ENCODE data around the gene ZNRF3.
"Not testable (repeated sequence)": the region's sequence is repeated elsewhere in the genome, so short reads cannot be mapped to it uniquely, and the experiment has no call there.

ZNRF3 gene

DNA sequence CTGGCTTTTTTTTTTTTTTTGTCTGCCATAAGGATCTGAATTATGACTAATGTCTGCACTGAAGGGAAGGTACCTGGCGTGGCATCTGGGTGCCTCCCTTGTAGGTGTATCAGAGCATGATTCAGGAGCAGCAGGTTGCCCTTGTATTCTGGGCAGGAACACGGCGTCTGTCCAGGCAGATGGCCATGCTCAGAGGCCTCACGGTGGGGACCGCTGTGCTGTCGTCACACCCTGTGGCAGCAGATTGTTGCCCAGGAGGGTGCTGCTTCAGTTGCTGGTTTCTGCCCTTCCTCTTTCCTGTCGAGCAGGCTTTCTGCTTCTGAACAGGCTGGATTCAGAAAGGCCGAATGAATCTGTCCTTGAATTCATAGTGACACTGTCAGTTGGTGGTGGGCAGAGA, 11.0 kb downstream of the ZNRF3 start:
- Mint-ChIP-seq H3K4me1 (ENCODE audit: low read depth) (peaks cover 22% of the 10 kb centered on the region), H3K27ac (no peak overlapping the region), H3K4me3 (no peak overlapping the region), H3K9me3 (ENCODE audit: low read depth) (no peaks in the 10 kb centered on the region), H3K36me3 (peaks cover 2% of the 10 kb centered on the region), H3K27me3 (peaks cover 6% of the 10 kb centered on the region)

DNA sequence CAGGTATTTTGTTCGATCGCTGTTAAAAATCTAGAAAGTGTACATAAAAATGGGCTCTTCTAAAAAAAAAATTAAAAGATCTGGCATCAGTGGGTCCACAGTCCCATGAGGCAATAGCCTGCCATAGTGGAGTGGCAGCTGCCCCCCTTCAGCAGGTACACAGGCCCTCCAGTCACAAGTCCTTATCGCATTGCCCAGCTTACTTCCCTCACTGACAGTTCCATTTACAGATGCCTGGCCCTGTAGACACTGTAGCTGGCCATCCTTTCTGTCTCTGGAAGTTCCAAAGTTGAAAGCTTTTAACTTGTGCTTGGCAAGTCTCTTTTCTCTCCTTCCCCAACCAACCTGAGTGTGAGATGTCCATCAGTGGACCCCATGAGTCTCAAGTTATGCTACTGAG, 11.4 kb downstream of the ZNRF3 start:
- H3K4me1 Mint-ChIP-seq (ENCODE audit: low read depth) = peaks cover 21% of the 10 kb centered on the region

DNA sequence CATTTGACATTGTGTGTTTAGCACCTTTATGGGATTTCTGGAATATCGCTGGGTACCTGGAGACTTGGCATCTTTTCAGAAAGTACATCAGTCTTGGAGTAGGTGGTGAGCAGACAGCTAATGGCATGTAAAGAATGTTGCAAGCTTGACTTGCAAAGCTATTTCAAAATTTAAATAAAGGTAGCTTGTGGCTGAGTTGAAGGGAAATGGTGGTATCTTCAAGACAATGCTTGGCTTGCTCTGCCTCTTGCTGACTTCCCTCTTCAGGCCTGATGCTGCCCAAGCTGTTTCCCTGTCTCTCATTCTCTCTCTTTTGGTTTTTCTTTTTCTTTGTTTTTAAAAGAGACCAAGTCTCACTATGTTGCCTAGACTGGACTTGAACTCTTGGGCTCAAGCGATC, 13.2 kb downstream of the ZNRF3 start:
- Mint-ChIP-seq H3K4me3 (no peak overlapping the region), H3K9me3 (ENCODE audit: low read depth) (no peaks in the 10 kb centered on the region), H3K36me3 (peaks cover 2% of the 10 kb centered on the region), H3K27me3 (peaks cover 7% of the 10 kb centered on the region), H3K27ac (no peak overlapping the region), H3K4me1 (ENCODE audit: low read depth) (peaks cover 22% of the 10 kb centered on the region)

More for the DNA sequence above, 11.4 kb downstream of the ZNRF3 start:
- H3K27me3 Mint-ChIP-seq = peaks cover 4% of the 10 kb centered on the region
- H3K9me3 Mint-ChIP-seq (ENCODE audit: low read depth) = no peaks in the 10 kb centered on the region
- peaks cover 2% of the 10 kb centered on the region for H3K36me3 Mint-ChIP-seq
- no peak overlapping the region for H3K27ac Mint-ChIP-seq
- H3K4me3 Mint-ChIP-seq = no peak overlapping the region

DNA sequence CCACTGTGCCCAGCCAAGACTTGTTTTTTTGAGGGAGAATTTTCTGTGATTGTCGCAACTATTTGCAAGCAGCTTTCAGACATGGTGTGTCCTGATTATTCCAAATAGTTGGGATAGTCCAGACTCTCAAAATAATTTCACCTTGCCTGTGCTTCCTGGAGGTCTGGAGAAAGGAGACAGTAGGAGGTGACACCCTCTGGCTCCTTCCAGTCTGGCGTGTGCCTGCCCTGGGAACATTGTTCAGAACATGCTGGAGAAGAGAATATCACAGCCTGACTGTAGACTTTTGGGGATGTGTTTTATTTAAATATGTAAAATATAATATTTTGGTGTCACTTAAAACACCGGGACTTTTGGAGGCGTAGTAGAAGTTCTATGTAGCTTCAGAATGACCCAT, 14.9 kb downstream of the ZNRF3 start:
- Mint-ChIP-seq H3K27ac (no peak overlapping the region), H3K4me1 (ENCODE audit: low read depth) (peaks cover 22% of the 10 kb centered on the region), H3K36me3 (peaks cover 2% of the 10 kb centered on the region), H3K9me3 (ENCODE audit: low read depth) (no peaks in the 10 kb centered on the region), H3K4me3 (no peak overlapping the region), H3K27me3 (peaks cover 7% of the 10 kb centered on the region)

DNA sequence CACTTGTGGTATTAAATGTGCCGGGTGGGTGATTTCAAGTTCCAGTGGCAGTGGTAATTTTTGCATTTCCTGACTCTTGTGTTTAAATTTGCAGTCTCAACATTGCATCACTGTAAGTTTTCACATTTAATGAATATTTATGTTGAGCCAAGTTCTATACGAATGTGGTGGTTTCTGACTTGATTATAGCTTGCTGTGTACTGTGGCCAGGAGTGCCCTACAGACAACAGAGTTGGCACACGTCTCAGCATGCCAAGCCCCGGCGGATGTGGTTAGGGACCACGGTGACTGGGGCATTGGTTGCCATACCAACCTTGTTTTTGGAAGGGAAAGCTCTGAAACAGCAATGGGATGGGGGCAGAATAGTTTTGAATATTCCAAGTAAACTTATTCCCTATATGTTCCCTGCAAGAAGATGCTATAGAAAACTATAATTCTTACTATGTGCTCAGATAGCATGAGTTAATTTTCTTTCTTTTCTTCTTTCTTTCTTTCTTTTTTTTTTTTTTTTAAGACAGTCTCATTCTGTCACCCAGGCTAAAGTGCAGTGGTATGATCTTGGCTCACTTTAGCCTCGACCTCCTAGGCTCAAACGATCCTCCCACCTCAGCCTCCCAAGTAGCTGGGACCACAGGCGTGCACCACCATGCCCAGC, 16.0 kb downstream of the ZNRF3 start:
- H3K4me1 Mint-ChIP-seq (ENCODE audit: low read depth) = peaks cover 22% of the 10 kb centered on the region
- peaks cover 7% of the 10 kb centered on the region for H3K27me3 Mint-ChIP-seq
- H3K4me3 Mint-ChIP-seq = peak overlapping the region; percentile 36
- H3K36me3 Mint-ChIP-seq = peaks cover 2% of the 10 kb centered on the region
- H3K9me3 Mint-ChIP-seq (ENCODE audit: low read depth) = no peaks in the 10 kb centered on the region
- no peak overlapping the region for H3K27ac Mint-ChIP-seq

DNA sequence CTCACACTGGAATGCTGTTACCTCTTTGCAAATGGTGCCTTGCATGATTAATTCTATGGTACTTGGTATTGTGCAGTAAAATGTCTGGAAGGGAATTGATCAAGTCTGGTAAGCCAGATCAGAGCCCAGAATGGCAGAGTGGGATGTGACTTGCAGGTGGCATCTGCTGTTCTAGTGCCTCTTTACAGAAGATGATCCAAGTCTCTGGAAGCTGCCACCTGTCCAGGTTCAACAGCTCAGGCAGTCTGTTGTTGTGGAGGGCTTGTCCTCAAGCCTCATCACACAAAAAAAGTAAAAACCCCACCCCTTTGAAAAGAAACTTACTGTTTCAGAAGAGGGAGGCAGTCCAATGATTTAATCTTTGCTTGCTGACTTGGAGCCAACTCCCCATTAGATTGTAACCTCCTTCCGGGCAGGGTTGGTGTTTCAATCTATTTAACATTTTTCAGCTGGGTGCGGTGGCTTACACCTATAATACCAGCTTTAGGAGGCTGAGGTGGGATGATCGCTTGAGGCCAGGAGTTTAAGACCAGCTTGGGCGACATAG, 17.1 kb downstream of the ZNRF3 start:
- H3K4me1 Mint-ChIP-seq (ENCODE audit: low read depth) = peaks cover 22% of the 10 kb centered on the region
- no peak overlapping the region for H3K27ac Mint-ChIP-seq
- H3K9me3 Mint-ChIP-seq (ENCODE audit: low read depth) = no peaks in the 10 kb centered on the region
- H3K4me3 Mint-ChIP-seq = no peak overlapping the region
- peaks cover 7% of the 10 kb centered on the region for H3K27me3 Mint-ChIP-seq
- H3K36me3 Mint-ChIP-seq = peaks cover 2% of the 10 kb centered on the region

DNA sequence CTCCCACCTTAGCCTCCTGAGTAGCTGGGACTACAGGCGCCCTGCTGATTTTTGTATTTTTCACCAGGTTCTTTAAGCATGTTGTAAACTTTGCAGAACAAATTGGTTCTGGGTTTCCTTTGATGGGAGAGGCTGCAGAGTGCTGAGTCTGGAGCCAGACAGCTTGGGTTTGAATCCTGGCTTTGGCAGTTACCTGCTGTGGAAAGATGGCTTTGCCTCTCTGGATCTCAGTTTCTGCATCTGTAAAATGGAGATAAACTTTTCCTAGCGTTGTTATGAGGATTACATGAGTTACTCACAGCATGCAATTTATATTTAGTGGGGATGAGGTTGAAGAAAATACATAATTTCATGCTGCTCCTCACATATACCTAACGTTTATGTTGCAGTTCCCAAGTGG, 19.1 kb downstream of the ZNRF3 start:
- H3K4me3 Mint-ChIP-seq = no peak overlapping the region
- no peak overlapping the region for H3K27ac Mint-ChIP-seq
- peaks cover 4% of the 10 kb centered on the region for H3K36me3 Mint-ChIP-seq
- H3K9me3 Mint-ChIP-seq (ENCODE audit: low read depth) = no peaks in the 10 kb centered on the region
- H3K4me1 Mint-ChIP-seq (ENCODE audit: low read depth) = peaks cover 26% of the 10 kb centered on the region
- H3K27me3 Mint-ChIP-seq = peaks cover 5% of the 10 kb centered on the region

DNA sequence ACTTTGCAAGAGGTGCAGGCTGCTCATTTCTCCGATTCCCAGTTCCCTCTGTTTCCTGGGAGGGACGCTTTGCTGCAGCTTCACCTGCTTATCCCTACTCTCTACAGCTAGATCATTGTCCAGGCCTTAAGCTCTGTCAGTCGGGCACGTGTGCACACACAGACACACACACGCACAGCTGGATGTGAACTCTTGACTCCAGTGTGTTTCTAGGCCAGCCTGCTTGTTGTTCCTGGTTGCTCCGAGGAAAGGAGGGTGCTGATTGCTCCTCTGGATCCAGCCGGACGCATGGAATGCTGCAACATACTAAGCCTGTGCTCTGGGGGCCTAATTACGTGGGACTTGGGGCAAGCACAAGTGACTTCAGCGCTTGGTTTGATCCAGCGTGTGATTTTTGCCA, 19.7 kb downstream of the ZNRF3 start:
- no peak overlapping the region for H3K27ac Mint-ChIP-seq

DNA sequence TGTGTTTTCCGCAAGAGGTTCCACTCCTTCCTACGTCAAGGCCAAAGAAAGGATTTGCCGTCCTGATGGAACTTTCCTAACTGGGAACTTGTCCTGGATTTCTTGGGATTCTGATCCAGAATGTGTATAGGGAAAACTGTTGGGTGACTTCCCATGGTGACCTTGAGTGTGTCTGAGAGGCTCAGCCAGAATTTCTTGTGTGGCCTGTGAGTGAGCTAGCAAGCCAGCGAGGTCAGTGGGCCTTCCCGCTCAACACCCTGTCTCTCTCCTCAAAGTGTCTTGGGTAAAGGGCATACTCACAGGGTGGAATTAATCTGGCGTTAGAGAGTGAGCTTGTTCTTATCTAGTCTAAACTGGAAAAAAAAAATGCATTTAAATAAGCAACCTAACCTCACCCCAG, 20.4 kb downstream of the ZNRF3 start:
- no peak overlapping the region for H3K4me3 Mint-ChIP-seq
- no peak overlapping the region for H3K27ac Mint-ChIP-seq
- peaks cover 3% of the 10 kb centered on the region for H3K27me3 Mint-ChIP-seq
- no peaks in the 10 kb centered on the region for H3K9me3 Mint-ChIP-seq (ENCODE audit: low read depth)
- peaks cover 2% of the 10 kb centered on the region for H3K36me3 Mint-ChIP-seq
- peaks cover 33% of the 10 kb centered on the region for H3K4me1 Mint-ChIP-seq (ENCODE audit: low read depth)

More for the DNA sequence above, 19.7 kb downstream of the ZNRF3 start:
- Mint-ChIP-seq H3K4me3 (no peak overlapping the region), H3K4me1 (ENCODE audit: low read depth) (peaks cover 30% of the 10 kb centered on the region), H3K27me3 (peaks cover 3% of the 10 kb centered on the region), H3K36me3 (peaks cover 2% of the 10 kb centered on the region), H3K9me3 (ENCODE audit: low read depth) (no peaks in the 10 kb centered on the region)

DNA sequence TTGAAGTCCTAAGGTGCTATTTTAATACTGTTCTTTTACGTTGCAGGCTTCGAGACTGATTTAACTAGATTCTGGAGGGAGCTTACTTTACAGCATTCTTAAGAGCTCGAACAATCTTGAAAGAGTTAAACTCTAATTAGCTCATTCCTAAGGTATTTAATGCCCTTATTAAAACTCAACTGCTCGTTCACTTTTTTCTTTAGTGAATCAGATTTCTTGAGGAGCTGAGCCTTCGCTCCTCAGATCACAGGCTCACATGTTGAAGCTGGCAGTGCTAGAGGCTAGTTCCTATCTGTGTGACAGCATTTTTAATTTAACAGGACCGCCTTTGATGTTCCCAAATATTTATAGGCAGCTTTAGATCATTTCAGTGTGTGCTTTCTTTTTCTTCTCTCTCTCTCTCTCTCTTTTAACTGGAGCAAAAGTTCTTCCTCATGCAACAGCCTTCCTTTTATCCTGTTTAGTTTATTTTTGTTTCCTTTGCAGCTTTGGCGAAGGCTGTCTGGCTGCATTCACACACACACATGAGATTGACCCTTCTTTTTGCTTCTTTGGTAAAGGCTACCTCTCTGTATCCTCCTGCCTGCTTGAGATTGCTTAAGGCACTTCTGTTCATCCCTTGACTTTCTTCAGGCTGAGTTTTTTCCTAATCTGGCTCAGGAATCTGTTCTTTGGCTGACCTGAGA, 21.0 kb downstream of the ZNRF3 start:
- H3K4me3 Mint-ChIP-seq = no peak overlapping the region

DNA sequence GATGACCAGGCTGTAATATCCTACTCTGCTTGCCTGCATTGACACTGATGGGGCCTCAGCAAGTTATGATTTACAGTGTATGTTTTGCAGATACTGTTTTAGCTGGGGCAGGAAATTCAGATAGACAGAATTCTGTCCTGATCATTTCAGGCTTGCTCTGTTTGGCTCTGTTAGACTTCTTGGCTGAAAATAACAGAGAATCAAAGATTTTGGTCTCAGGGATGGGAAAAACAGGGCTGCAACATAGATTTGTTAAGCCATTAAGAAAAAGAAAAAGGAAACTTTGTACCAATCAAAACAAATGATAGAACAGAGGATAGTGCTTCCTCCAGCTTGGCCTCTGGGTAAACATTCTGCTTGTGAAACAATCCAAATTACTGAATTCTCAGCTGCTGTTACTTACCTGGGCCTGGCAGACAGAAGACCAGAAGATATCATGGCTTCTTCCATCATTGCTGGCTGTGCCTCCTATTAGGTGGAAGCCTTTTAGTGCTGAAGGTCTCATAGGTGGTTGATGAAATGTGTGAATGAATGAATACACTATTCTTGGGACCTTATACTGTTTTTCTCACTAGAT, 22.0 kb downstream of the ZNRF3 start:
- H3K27me3 Mint-ChIP-seq = peaks cover 3% of the 10 kb centered on the region

More for the DNA sequence above, 21.0 kb downstream of the ZNRF3 start:
- Mint-ChIP-seq H3K27me3 (peaks cover 3% of the 10 kb centered on the region), H3K4me1 (ENCODE audit: low read depth) (peaks cover 31% of the 10 kb centered on the region), H3K27ac (no peak overlapping the region), H3K36me3 (peaks cover 2% of the 10 kb centered on the region), H3K9me3 (ENCODE audit: low read depth) (no peaks in the 10 kb centered on the region)

DNA sequence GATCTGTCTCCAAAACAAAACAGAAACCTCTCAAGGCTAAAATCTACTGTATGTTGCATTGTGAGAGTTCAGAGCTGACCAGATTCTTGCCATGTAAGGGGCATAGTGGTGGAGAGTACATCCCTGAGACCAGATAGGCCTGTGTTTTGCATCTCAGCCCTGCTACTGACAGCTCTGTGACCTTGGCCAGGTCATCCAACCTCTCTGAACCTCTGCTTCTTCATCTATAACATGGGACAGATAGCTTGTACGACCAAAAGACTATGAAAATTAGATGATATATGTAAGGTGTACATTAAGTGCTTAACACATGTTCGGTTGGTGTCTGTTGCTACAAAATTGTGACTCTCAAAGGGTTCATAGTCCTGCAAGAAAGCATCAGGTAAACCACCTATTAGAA, 22.9 kb downstream of the ZNRF3 start:
- peaks cover 3% of the 10 kb centered on the region for H3K27me3 Mint-ChIP-seq
- peaks cover 23% of the 10 kb centered on the region for H3K4me1 Mint-ChIP-seq (ENCODE audit: low read depth)
- H3K9me3 Mint-ChIP-seq (ENCODE audit: low read depth) = no peaks in the 10 kb centered on the region

More for the DNA sequence above, 22.0 kb downstream of the ZNRF3 start:
- H3K9me3 Mint-ChIP-seq (ENCODE audit: low read depth) = no peaks in the 10 kb centered on the region
- H3K36me3 Mint-ChIP-seq = peaks cover 2% of the 10 kb centered on the region
- H3K4me3 Mint-ChIP-seq = no peak overlapping the region
- H3K4me1 Mint-ChIP-seq (ENCODE audit: low read depth) = peaks cover 23% of the 10 kb centered on the region
- H3K27ac Mint-ChIP-seq = no peak overlapping the region

DNA sequence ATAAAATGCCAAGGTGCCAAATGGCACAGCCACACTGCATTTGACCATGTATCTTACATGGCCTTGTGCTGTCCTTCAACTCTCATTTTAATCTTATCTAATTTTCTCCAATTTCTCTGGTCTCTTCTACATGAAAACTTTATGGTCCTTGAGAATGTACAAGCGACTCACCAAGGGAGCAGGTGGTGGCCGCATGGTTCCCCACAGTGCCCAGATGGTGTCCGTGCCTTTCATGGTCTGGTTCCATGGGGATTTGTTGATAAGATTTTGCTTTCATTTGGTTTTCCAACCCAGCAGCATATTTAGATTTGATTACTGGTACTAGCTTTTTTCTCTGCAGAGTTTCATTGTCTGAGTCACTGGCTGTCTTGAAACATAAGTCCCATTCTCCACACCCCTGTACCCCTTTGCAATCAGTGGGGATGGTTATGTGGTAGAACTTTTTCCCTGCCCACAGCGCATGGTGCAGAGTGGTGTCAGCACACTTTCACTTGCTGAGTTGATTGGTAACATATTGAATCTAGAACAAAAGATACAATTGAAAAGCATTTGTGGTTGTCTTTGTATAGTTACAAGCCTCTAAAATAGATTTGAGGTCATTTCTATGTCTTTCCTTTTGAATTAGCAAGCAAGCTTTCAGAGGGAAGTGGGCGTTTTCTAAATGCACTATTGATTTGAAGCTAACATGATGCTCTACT, 24.1 kb downstream of the ZNRF3 start:
- peak overlapping the region; percentile 20 for H3K4me3 Mint-ChIP-seq

More for the DNA sequence above, 22.9 kb downstream of the ZNRF3 start:
- no peak overlapping the region for H3K4me3 Mint-ChIP-seq
- no peak overlapping the region for H3K27ac Mint-ChIP-seq
- peaks cover 6% of the 10 kb centered on the region for H3K36me3 Mint-ChIP-seq

DNA sequence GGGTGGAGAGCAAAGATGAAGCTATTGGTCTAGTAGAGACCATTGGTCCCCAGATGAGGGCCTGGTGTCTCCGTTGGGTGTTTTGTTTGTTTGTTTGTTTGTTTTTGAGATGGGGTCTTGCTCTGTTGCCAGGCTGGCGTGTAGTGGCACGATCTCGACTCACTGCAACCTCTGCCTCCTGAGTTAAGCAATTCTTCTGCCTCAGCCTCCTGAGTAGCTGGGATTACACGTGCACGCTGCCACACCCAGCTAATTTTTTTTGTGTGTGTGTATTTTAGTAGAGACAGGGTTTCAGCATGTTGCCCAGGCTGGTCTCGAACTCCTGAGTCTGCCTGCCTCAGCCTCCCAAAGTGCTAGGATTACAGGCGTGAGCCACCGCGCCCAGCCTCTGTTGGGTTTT, 25.4 kb downstream of the ZNRF3 start:
- not testable (repeated sequence) for H3K27ac Mint-ChIP-seq, H3K4me3 Mint-ChIP-seq

More for the DNA sequence above, 24.1 kb downstream of the ZNRF3 start:
- H3K36me3 Mint-ChIP-seq = peaks cover 6% of the 10 kb centered on the region
- H3K4me1 Mint-ChIP-seq (ENCODE audit: low read depth) = peaks cover 23% of the 10 kb centered on the region
- no peaks in the 10 kb centered on the region for H3K9me3 Mint-ChIP-seq (ENCODE audit: low read depth)
- peak overlapping the region; percentile 64 for H3K27ac Mint-ChIP-seq
- H3K27me3 Mint-ChIP-seq = peaks cover 2% of the 10 kb centered on the region

DNA sequence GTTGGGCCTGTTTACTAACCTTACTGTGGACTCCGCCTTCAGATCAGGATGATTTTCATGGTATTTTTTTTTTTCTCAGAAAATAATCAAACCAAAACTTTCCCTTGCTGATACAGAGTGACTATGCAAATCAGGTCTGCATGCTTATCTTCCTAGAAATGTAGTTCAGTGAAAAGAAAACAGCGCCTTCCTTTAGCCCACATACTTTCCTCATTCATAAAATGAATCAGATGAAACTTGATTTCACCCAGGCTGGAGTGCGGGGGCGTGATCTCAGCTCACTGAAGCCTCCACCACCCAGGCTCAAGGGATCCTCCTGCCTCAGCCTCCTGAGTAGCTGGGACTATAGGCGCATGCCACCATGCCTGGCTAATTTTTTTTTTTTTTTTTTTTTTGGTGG, 26.0 kb downstream of the ZNRF3 start:
- Mint-ChIP-seq H3K27ac (peak overlapping the region; percentile 79), H3K4me3 (peak overlapping the region; percentile 67), H3K36me3 (peaks cover 6% of the 10 kb centered on the region), H3K4me1 (ENCODE audit: low read depth) (peaks cover 23% of the 10 kb centered on the region), H3K9me3 (ENCODE audit: low read depth) (no peaks in the 10 kb centered on the region), H3K27me3 (peaks cover 2% of the 10 kb centered on the region)

More for the DNA sequence above, 25.4 kb downstream of the ZNRF3 start:
- not testable (repeated sequence) for H3K9me3 Mint-ChIP-seq (ENCODE audit: low read depth); H3K27me3 Mint-ChIP-seq; H3K36me3 Mint-ChIP-seq
- peaks cover 23% of the 10 kb centered on the region for H3K4me1 Mint-ChIP-seq (ENCODE audit: low read depth)

All from activated naive CD8-positive, alpha-beta T cell (primary cell).